NCI-H187 (cell line): ENCODE results near the gene GRIP2.

Experiments
- DNase-seq, 2 experiments: peaks; one replicate each; lab custom pipeline; 2025; lab: John Stamatoyannopoulos, UW

GRIP2 gene

DNA sequence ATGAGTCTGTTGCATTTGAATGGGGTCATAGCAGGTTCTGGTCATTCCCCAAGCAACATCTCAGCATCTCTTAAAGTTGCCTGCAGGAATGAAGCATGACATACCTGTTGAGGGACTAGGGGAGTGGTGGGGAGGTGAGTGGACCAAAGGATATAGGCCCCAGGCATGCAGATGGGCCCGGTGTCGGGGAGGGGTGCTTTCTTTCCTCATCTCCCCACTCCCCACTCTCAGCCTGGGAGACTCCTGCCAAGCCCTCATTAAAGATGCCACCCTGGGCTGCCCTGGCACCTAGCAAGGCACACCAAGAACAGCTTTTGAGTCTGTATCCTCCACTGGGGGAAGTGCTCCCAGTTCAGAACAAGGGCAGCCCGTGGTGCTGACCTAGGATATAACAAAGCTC is 54.2 kb downstream of the GRIP2 start:
- no peak for DNase-seq

DNA sequence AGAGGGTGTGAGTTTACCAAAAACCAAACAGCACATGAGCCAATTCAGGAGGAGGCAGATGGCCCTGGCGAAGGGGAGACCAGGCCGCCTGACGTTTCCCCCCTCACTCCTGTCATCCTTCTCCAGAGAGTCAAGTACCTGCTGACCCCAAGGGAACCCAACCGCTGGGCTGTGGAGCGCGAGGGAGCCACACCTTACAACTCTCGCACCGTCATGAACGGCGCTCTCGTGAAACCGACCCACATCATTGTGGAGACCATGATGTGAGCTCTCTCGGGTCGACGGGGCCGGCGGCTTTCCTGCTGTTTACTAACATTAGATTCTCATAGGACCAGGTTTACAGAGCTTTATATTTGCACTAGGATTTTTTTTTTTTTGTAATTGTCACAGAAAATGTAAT is 55.4 kb downstream of the GRIP2 start:
- no peak for DNase-seq

DNA sequence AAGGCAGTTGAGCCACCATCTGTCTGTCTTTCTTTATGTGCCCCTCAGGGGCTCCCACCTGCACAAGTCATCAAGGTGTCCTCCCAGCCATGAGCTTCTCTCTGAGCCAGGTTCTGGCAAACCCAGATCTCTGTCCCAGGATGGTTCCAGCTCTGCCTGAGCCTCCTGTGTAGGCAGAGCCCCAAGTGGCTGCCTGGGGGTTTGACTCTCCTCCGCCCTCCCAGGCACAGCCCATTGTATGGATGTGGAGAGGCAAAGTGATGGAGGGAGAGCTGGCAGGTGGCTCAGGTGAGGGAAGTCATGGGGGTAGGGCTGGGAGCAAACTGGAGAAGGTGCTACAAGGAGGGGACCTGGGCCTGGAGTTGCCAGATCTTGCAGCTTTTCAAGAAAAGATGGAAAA is 56.9 kb downstream of the GRIP2 start:
- DNase-seq: no peak

DNA sequence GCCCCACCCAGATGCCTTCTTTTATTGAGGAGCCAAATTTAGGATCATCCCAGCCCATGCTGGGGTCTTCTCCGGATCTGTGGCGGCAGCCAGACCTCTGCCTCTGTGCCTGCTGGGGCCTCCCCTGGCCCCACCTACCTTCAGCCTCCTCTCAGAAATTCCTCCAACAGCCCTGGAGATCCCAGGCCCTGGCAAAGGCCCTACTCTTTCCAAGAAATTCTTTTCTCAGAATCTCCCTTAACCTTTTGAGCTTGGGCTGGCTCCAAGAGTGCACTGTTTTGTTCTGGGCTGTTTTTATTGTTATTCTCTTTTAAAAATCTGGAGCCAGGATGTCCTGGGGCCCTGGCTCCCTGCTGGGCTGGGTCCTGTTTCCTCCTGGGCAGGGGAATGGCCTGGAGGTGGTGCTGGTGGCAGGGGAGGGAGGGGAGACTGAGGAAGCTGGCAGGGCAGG is 57.8 kb downstream of the GRIP2 start:
- no peak for DNase-seq

DNA sequence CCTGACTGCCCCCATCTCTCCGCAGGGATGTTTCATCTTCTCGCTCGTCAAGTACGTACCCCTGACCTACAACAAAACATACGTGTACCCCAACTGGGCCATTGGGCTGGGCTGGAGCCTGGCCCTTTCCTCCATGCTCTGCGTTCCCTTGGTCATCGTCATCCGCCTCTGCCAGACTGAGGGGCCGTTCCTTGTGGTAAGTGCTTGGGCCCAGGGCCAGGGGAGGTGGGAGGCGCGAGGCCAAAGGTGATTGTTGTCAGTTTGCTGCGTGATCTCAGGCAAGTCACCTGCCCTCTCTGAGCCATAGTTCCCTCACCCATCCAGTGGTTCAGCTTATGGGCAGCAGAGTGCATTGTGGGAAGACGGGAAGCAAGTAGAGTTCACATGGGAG is 58.5 kb downstream of the GRIP2 start:
- no peak for DNase-seq

DNA sequence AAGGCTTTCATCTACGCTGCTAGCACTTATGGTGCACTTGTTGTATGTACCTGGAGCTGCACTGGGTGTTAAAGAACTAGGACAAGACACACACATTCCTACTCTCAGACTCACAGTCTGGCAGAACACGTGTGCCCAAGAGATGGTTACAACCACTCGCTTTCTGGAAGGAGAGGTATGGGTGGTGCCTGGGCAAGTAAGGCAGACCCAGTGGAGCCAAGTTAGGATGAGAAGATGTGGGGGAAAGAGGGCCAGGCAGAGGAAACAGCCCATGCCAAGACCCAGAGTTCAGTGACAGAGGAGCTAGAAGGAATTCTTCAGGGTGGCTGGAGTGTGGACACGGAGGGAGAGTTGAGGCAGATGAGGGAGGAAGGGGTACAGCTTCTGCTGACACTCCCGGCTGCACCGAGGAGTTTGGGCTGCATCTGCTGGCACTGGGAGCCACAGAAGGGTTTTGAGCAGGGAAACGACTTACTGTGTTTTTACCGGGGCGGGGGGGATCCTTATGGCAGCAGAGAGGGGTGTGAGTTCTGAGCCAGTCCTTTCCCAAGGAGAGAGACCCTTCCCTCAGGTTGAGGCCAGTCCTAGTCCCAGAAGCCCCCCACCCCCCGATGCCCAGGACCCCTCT is 59.0 kb downstream of the GRIP2 start:
- no peak for DNase-seq

DNA sequence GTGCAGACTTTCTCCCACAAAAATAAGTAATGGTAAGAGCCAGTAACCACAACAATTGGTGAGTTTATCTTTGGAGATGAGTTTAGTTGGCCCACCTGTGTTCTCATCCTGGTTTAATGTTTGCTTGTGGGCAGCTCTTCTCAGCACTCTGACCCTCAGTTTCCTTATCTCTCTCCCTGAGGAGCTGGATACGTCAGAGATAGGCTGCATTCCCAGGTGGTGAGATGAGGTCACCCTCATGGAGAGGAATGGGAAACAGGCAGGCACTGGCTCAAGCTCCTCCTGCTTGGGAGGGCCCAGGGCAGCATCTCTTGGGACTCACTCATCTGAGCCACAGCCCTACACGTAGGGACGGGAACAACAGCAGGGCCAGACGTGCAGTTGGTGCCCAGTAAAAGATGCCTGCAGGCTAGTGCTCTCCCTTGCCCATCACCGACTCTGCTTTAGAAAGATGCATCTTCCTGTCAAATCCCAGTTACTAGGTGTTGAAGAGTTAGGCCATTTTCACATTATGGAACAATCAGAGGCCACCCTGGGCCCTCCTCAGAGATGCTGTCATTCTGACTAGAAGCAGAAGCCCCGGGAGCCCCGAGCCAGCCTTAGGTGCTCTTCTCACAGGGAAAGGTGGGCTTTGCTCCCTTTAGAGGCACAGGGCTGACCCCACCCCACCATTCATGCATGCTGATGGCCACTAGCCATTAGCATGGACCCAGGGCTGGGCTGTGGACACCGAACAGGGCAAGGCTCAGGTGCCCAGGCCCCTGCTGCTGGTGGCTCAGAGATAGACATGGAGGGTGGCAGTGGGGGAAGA is 59.7 kb downstream of the GRIP2 start:
- no peak for DNase-seq

DNA sequence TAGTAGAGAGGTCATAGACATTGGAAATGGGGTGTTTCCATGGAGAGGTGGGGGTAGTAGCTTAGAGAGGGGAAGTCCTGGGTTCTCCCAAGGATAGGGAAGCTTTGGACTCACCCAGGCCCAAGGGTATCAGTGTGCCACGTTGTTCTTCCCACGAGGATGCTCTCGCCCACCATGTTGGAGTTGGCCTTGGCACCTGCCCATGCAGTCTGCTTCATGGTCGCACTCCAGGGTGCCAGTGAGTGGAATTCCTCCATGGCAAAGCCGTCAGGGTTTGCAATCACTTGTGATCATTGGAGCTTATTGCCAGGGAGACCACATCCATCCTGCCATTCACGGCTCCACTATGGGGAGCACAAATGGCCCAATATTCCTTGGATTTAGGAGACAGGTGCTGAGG is 60.6 kb downstream of the GRIP2 start:
- DNase-seq: no peak

DNA sequence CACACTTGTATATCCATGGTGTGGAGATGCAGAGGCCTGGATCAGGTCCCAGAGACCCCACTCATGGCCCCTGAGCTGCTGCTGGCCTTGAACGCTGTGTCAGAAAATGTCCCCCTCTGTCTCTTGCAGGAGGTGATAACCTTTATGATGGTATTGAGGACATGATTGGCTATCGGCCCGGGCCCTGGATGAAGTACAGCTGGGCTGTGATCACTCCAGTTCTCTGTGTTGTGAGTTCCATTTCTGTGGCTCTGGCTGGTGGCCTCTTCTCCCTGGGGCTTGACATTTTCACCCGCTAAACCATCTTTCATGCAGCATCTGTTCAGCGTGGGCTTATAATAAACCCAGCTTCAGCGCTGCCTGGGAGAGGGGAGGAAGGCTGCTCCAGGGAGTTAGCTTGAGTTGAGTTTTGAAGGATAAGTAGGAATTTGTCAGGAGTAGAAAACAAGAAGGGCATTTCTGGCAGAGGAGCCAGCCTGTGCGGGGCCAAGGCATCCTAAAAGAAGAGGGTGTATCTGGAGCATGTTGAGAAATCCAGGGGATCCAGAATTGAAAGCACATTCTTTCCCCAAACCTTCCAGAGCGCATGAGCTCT is 61.1 kb downstream of the GRIP2 start:
- DNase-seq: no peak

DNA sequence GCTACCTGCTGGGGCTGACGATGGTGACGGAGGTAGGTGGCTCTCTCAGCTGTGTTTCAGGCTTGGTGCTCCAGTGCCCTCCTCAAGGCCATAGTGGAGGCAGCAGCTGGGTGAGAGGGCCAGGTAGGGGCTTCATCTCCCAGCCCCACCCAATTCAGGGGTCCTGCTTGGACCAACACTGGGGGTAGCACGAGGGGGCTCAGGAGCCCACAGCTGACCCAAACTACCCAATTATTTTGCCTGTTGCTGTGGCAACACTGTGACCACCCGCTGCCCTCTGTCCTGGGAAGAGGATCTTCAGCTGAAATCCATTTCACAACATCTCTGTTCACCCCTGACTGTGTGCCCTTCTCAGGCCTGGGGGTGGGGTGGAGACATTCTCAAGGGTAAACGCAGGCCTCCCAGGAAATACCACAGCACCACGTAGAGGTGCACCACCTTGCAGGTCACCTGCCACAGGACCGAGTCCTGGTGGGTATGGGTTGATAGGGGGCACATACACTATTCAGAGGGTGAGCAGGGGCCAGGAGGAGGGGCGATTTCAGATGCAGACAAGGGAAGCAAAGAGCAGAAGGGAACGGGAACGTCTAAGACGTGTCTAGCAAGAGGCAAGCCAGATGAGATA is 62.7 kb downstream of the GRIP2 start:
- DNase-seq: no peak

DNA sequence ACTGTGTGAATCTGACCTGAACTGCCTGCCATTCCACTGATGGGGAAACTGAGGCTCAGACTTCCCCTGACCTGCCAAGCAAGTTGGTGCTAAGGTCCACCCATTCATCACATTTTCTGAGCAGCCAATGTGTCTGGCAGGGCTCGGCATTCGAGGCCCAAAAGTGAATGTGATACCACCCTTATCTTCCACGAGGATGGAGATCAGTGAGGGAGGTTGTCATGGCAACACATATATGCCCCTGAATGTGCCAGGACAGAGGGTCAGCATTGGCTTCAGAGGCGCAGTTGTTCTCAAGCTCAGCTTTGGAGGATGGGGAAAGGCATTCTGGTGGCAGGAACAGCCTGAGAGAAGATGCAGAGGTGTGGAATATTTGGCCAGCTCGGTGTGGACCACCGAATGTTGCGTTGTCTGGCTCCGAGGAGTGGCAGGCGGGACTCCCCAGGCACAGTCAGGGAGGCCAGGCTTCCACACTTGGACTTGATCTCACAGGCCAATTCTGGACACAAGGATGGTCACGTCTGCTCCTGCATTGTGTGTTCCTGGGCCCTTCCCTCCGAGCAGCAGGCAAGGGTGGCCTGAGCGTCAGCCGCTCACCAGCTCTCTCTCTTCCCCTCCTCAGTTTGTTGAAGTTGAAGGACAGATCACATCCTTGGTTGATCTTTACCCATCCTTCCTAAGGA is 63.4 kb downstream of the GRIP2 start:
- DNase-seq: no peak

DNA sequence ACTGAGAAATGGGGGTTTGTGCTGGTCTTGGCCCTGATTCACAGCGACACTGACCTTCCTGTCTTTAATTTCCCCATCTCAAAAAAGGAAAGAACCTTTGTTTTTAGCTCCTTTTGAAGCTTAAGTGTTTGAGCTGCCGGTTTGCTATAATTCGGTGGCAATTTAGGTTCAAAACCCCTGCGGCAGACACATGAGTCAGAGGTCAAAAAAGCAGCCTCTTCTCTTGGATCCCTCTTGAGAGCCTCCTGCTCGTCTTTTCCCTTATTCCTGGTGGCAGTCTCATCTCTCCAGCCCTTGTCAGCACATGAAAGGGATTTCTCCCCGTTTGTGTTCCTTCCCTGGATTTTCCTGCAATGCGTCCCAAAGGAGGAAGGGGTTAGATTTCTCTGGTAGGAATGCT is 64.5 kb downstream of the GRIP2 start:
- no peak for DNase-seq

DNA sequence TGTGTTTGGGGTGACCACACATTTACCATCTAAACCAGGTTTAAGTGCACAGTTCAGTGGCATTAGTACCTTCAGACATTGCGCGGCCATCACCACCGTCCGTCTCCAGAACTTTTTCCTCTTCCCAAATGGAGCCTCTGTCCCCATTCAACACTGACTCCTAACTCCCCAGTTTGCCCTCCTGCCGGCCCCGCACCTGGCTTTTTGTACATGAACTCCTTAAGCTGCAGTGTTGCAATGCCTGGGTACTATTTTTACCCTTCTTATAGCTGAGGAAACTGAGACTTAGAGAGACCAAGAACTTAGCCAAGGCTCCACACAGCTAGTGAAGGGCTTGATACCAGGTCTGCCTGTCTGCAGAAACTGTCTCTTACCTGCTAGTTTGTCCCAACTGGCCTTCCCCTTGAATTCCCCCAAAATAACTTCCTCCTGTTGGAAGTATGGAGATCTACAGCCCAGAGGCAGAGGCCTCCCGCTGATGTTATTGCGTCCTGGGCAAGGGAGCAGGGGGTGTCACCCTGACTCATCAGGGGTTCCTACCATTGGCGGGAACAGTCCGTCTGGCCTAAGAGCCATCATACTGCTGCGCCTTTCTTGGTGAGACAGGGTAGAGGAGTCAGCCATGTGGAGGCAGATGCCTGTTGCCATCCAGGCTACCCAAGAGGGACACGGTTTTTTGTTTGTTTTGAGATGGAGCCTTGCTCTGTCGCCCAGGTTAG is 65.6 kb downstream of the GRIP2 start:
- DNase-seq: no peak

DNA sequence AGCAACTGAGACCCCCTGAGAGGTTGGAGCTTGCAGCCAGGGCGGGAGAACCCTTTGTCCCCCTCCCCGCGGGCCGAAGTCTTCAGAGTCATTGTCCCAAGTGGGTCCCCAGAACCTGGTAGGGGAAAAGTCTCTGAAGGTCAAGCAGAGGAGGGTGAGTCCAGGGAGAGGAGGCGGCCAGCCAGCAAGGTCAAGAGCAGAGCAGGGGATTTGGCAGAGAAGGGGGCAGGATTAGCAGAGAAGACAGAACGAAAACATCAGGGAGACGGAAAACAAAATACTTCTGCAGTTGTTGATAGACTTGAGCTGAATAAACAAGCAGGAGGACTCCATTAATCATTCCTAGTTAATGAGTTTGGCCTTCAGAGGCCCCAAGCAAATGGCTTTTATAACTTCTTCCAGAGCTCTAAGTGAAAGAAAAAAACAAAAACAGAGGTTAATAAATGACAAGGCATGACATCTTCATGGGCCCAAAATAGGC is 66.7 kb downstream of the GRIP2 start:
- DNase-seq: no peak

DNA sequence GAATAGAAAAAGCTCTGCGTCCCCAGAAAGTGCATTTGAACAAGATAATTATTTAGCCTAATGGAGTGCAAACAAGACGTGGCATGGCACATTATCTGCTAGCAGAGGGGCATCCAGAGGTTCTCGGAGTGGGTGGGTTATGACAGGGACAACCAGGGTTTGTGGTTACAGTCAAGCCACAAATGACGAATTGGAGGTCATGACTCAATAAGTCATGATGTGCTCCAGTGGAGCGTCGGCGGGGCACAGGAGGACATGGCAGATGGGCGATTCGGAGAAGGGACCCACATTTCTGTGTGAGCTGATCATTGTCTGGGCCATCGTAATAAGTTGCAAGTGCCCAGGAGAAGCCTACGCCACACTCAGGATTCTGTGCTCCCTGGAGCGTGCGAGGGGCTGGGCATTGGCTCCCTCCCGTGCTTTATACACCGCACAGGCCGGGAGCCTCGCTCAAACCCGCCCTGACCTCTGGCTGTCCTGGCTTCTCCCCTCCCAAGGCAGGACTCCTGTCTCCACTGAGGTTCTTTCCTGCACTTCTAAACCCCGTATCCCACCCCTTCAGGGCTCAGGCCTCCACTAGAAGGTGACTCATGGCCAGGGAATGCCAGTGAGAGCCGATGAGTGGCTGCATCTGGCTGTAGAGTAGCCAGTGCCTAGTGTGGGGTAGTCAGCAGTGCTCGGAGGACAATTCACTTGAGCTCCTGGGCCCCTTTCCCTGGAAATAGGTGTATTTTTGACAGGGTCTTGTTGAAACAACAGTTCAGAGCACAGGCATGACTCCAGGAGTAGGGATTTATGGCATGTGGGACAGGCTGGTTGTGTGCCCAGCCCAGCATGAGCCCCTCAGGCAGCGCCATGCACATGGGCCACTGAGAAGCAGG is 67.4 kb downstream of the GRIP2 start:
- no peak for DNase-seq

DNA sequence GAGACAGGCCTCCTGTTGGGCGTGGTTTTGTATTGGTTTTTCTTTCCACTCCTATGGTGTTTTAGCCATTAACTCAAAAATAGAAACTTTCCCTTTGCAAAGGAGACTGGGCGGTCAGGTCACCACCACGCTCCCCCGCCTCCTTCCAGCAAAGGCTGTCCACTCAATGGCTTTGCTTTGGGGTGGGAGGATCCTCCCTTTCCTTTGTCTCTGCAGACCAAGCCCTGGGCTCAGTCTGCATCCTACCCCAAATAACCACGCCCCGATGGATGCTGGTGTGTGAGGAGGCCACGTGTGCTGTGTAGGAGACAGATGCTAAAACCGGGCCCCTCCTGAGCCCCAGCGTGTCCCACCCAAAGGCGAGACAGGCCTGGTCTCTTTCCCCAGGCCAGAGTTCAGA is 68.5 kb downstream of the GRIP2 start:
- DNase-seq: no peak

DNA sequence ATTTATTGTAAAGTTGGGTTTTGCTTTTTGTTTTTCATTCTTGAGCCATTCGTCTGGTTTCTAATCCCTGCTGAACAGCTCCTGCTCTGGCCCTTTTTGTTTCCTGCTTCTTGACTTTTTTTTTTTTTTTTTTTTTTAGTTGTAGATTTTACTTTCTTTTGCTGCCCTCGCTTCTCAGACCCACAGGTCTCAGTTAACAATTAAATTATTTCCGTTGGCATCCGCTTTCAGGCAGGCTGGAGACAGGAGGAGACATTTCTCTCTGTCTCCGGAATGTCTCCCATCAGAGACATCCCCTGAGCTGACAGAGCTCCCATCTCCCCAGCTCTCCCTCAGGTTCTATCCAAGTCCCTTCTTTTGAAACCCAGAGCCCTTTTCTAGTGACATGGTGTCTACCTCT is 69.1 kb downstream of the GRIP2 start:
- DNase-seq: no peak

DNA sequence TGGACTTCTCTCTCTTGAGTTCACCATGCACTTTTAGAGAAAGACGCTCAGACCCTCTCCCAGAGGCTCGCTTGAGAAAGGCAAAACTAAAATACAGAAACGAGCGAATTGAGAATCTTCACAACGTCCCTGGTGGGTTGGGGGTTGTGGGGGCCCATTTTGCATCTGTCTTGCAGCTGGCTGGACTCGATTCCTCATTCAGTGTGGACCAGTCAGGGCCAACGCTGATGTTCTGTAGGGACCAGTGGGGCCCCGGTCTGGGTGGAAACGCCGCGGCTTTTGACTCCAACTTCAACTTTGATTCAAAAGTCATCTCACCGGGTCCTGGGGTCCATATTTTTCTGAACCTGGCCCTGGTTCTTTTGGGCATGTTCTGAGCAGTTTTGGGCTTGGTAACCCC is 69.7 kb downstream of the GRIP2 start:
- DNase-seq: no peak

DNA sequence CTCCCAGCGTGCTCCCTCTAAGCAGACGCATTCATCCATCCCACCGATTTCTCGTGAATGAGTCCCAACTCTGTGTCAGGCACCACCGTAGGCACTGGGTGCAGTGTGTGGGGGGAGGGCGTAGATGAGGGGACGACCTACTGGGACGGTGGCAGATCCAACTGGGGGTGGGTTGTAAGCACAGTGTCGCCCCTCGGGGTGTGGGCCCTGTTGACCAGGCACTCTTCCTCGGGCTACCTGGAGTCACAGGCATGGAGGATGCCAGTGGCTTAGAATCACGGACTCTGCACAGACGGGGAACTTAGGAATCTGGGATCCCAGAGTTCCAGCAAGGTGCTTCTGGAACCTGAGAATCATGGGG is 71.5 kb downstream of the GRIP2 start:
- no peak for DNase-seq

DNA sequence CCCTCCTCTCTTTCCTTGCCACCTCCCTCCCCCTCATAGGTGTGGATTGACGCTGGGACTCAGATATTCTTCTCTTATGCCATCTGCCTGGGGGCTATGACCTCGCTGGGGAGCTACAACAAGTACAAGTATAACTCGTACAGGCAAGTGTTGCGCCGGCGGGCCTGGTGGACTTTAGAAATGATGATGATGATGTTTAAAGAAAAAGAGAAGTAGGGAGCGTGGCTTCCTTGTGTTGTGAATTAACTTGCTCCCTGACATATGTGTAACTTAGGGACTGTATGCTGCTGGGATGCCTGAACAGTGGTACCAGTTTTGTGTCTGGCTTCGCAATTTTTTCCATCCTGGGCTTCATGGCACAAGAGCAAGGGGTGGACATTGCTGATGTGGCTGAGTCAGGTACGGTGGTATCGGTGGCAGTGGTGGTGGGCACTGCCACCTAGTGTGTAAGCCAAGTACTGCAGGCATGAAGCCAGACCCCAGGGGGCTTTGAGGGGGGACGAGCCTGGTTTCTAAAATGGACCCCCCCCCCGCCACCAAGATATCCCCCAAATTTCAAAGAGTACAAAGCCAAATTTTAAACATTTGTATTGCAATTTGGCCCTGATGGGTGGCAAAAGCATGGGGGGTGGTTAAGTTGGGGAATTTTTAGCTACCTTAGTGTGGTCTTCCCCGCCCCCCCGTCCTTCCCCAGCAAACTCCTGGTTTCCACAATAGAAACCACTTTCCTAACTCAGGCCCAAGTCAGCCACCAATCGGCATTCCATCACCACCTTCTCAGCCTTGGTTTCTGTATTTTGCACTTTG is 72.1 kb downstream of the GRIP2 start:
- DNase-seq: no peak
